ENCODE data around the gene CFAP74.
"Not testable (repeated sequence)": the region's sequence is repeated elsewhere in the genome, so short reads cannot be mapped to it uniquely, and the experiment has no call there.

Gene CFAP74

GRCh38 chr1:1892763-1893120, 110.8 kb downstream of the CFAP74 start:
- DNase-seq: no peak

- DNase-seq: no peak
These were observed 111.4 kb downstream of the CFAP74 start for GRCh38 chr1:1892079-1892762.

- DNase-seq: peak; percentile 59
These were observed 112.1 kb downstream of the CFAP74 start for GRCh38 chr1:1891349-1892078.

GRCh38 chr1:1890506-1891348, 112.9 kb downstream of the CFAP74 start, which contains the start of gene GNB1:
TSS of gene GNB1 (minus strand) at chr1:1891087. CDS start at chr1:1825453, 65,634 bp downstream.
- peak; percentile 65 for DNase-seq

GRCh38 chr1:1889847-1890505, 113.6 kb downstream of the CFAP74 start:
- no peak for DNase-seq

- DNase-seq: no peak
These were observed 114.4 kb downstream of the CFAP74 start for GRCh38 chr1:1889090-1889750.

GRCh38 chr1:1883890-1884289, 119.7 kb downstream of the CFAP74 start:
- not testable (repeated sequence) for DNase-seq

- DNase-seq: no peak
These were observed 120.3 kb downstream of the CFAP74 start for GRCh38 chr1:1883092-1883873.

- no peak for DNase-seq
These were observed 121.9 kb downstream of the CFAP74 start for GRCh38 chr1:1881727-1882126.

- no peak for DNase-seq
These were observed 122.8 kb downstream of the CFAP74 start for GRCh38 chr1:1880617-1881312.

GRCh38 chr1:1879942-1880341, 123.6 kb downstream of the CFAP74 start:
- DNase-seq: no peak

- no peak for DNase-seq
These were observed 125.6 kb downstream of the CFAP74 start for GRCh38 chr1:1877865-1878436.

- no peak for DNase-seq
These were observed 127.2 kb downstream of the CFAP74 start for GRCh38 chr1:1876335-1876930.

GRCh38 chr1:1875932-1876331, 127.7 kb downstream of the CFAP74 start:
- DNase-seq: no peak

- no peak for DNase-seq
These were observed 128.7 kb downstream of the CFAP74 start for GRCh38 chr1:1874901-1875300.

GRCh38 chr1:1873186-1873585, 130.4 kb downstream of the CFAP74 start:
- peak; percentile 66 for DNase-seq

- DNase-seq: no peak
These were observed 131.1 kb downstream of the CFAP74 start for GRCh38 chr1:1872329-1872994.
